ENCODE measurements around the gene CDK5RAP1. TPM values are rescaled to one million over a fixed set of nuclear protein-coding genes. Genes with fewer than 3 reads are reported as not detected.

CDK5RAP1 gene
- total and polyA plus RNA-seq, 2 donors (not counting 3 experiments of a cell fraction or from before 2014, with no cell fraction given): 30.8 to 36.5 TPM

DNA sequence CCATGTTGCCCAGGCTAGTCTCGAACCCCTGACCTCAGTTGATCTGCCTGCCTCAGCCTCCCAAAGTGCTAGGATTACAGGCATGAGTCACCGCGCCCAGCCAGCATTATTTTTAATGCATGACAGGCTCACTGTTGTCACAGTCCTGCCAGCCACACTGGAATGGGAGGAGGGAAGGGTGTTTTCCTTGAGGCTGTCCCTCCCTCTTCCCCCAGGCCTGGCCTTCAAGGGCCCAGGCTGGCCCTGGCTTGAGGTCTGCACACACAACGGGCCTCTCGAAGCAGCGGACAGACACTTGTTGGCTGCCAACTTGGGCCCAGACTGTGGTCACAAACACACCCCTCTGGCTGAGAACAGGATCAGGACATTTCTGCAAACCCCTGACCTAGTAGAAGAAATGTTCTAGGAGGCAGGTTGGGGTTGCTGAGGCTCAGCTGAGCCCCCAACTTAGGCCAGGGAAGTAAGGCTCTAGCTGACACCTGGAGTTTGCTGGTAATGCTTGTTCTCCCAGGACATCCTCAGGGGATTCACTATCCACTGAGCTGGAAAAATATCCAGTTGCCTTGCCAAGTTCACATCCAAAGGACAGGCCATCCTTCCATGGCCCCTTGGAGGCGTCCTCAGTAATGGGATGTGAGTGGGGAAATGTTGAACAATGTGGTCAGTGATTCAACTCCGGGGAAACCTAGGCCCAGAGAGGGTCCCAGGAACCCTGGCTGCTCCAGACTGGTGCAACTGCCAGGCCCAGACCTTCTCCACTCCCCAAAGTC, 32.3 kb upstream of the CDK5RAP1 start:
- H3K4me1 ChIP-seq (ENCODE audit: control insufficient read depth, extremely low read depth, insufficient read depth, low read length): no peaks in the 10 kb centered on the region
- no peaks in the 10 kb centered on the region for H4K20me1 ChIP-seq (replicated peaks; ENCODE audit: control insufficient read depth, extremely low read depth, insufficient read depth, low read length)
- H3K36me3 ChIP-seq (ENCODE audit: control insufficient read depth in 2 of 2, extremely low read depth in 1 of 2, insufficient read depth in 2 of 2, low read length in 2 of 2): no peaks in the 10 kb centered on the region
- FAIRE-seq (no peak), DNase-seq (ENCODE audit: low read depth, low spot score) (no peak)
- no peak overlapping the region for H3K4me3 ChIP-seq (replicated peaks in 1 of 3; ENCODE audit: insufficient read depth in 1 of 3, low read depth in 1 of 3, low read length in 3 of 3)
- no peaks in the 10 kb centered on the region for H3K27me3 ChIP-seq (ENCODE audit: control insufficient read depth in 2 of 2, insufficient read depth in 2 of 2, low read length in 2 of 2)
- intact Hi-C loops (cut with micrococcal nuclease) (no loop called here), dilution Hi-C loops (cut with MboI; ENCODE audit: extremely low pct_ligation_motif_present, low sequenced_read_pairs) (no loop called here)
- H3K79me2 ChIP-seq (ENCODE audit: control insufficient read depth, insufficient read depth, low read length): no peaks in the 10 kb centered on the region
- no peak overlapping the region for H3K9ac ChIP-seq (replicated peaks; ENCODE audit: extremely low read depth, insufficient read depth, low read length)
- no peaks in the 10 kb centered on the region for H3K9me1 ChIP-seq (replicated peaks; ENCODE audit: control insufficient read depth, extremely low read depth, insufficient read depth, low read length)
- POLR2A ChIA-PET: no interaction called here
- H3K9me3 ChIP-seq (replicated peaks; ENCODE audit: control insufficient read depth, insufficient read depth, low read length): no peaks in the 10 kb centered on the region
- TF ChIP-seq FOS (IDR thresholded peaks at IDR 0.05; ENCODE audit: borderline replicate concordance, insufficient read depth, low read length): no peak
- TF ChIP-seq MYC (IDR thresholded peaks at IDR 0.05; ENCODE audit: low read depth, low read length): no peak
- TF ChIP-seq POLR2A (IDR thresholded peaks at IDR 0.05; ENCODE audit: low read depth, low read length): no peak
- TF ChIP-seq POLR2AphosphoS5 (IDR thresholded peaks at IDR 0.05; ENCODE audit: insufficient read depth, low read depth, low read length): no peak
- no peak for TF ChIP-seq JUN (IDR thresholded peaks at IDR 0.05; ENCODE audit: borderline replicate concordance, insufficient read depth, insufficient read length, low read depth)
- TF ChIP-seq, protein P1, sequence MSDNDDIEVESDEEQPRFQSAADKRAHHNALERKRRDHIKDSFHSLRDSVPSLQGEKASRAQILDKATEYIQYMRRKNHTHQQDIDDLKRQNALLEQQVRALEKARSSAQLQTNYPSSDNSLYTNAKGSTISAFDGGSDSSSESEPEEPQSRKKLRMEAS (IDR thresholded peaks at IDR 0.05; ENCODE audit: insufficient read depth, insufficient read length): no peak
- no peak for TF ChIP-seq GATA2 (IDR thresholded peaks at IDR 0.05; ENCODE audit: insufficient read depth, insufficient read length, low read depth, low read length)
- TF ChIP-seq EZH2 (IDR thresholded peaks at IDR 0.05; ENCODE audit: borderline replicate concordance, low read depth, low read length, severe bottlenecking): no peak
- TF ChIP-seq, protein P2, sequence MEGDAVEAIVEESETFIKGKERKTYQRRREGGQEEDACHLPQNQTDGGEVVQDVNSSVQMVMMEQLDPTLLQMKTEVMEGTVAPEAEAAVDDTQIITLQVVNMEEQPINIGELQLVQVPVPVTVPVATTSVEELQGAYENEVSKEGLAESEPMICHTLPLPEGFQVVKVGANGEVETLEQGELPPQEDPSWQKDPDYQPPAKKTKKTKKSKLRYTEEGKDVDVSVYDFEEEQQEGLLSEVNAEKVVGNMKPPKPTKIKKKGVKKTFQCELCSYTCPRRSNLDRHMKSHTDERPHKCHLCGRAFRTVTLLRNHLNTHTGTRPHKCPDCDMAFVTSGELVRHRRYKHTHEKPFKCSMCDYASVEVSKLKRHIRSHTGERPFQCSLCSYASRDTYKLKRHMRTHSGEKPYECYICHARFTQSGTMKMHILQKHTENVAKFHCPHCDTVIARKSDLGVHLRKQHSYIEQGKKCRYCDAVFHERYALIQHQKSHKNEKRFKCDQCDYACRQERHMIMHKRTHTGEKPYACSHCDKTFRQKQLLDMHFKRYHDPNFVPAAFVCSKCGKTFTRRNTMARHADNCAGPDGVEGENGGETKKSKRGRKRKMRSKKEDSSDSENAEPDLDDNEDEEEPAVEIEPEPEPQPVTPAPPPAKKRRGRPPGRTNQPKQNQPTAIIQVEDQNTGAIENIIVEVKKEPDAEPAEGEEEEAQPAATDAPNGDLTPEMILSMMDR (IDR thresholded peaks at IDR 0.05; ENCODE audit: extremely low read depth in 1 of 2, insufficient read depth in 1 of 2, low read depth in 1 of 2, low read length in 2 of 2): no peak
- no peak overlapping the region for H3K27ac ChIP-seq (ENCODE audit: insufficient read depth, low read depth, low read length)
- no TSS peak for BruUV-seq (replicated peaks)
- CTCF ChIA-PET: interaction anchor here (0.7 to 0.9 kb wide), 3 partner anchors 15 to 46 kb away, joined by 3 read pairs; no protein-coding TSS in a partner anchor
- H3K4me2 ChIP-seq (ENCODE audit: insufficient read depth, low read length): no peak overlapping the region
- no peak overlapping the region for H2AFZ ChIP-seq (ENCODE audit: low read depth, low read length)

All from endothelial cell of umbilical vein (primary cell).